Naive B cell (primary cell): ENCODE results near the gene AP2A1. TPM values are rescaled to one million over a fixed set of nuclear protein-coding genes. Genes with fewer than 3 reads are reported as not detected.
A peak's percentile ranks its signal among the peaks of the same experiment; 100 is the strongest.

ENCODE experiments used
- ATAC-seq, 2 donors: fragments of 150-1000 bp; cut with Tn5 transposase; 2 replicates each; pipeline ENCODE4 v1.10.0; 2021; ENCODE audit warnings: low read depth in 2 of 2, mild to moderate bottlenecking in 2 of 2, moderate library complexity in 2 of 2
- DNase-seq: peaks from one replicate; pipeline ENCODE4 v3.0.0; 2022
- H3K27ac Mint-ChIP-seq, 6 donors: one replicate each; pipeline ENCODE4 v1.8.0; 2020 to 2022; ENCODE audit warnings: mild to moderate bottlenecking in 6 of 6, mixed read lengths in 6 of 6, moderate library complexity in 5 of 6, inconsistent platforms in 2 of 6
- H3K27me3 Mint-ChIP-seq, 3 donors: one replicate each; pipeline ENCODE4 v1.8.0; 2021 to 2022; ENCODE audit warnings: mixed read lengths in 3 of 3, mild to moderate bottlenecking in 1 of 3
- H3K36me3 Mint-ChIP-seq, 2 donors: one replicate each; pipeline ENCODE4 v1.8.0; 2020 to 2022; ENCODE audit warnings: mixed read lengths in 2 of 2, inconsistent platforms in 1 of 2, mild to moderate bottlenecking in 1 of 2
- H3K4me1 Mint-ChIP-seq, 3 donors: one replicate each; pipeline ENCODE4 v1.8.0; 2020 to 2022; ENCODE audit warnings: mixed read lengths in 3 of 3, inconsistent platforms in 1 of 3, mild to moderate bottlenecking in 1 of 3, moderate library complexity in 1 of 3
- H3K4me3 Mint-ChIP-seq, 8 donors: one replicate each; pipeline ENCODE4 v1.8.0; 2020 to 2022; ENCODE audit warnings: mild to moderate bottlenecking in 8 of 8, mixed read lengths in 8 of 8, moderate library complexity in 8 of 8, inconsistent platforms in 2 of 8
- H3K9me3 Mint-ChIP-seq, 7 donors: one replicate each; pipeline ENCODE4 v1.8.0; 2020 to 2022; ENCODE audit warnings: mixed read lengths in 7 of 7, mild to moderate bottlenecking in 5 of 7, inconsistent platforms in 2 of 7, moderate library complexity in 1 of 7
- polyA plus RNA-seq, 6 donors: library from polyadenylated mRNA; unstranded; fragments of 300-500 nt; fragmentation: Illumina TruSeq; gene quantifications; one replicate each; pipeline ENCODE4 v1.2.3, GENCODE V29; 2021; ENCODE audit warnings: low read depth in 6 of 6

The AP2A1 gene
- polyA plus RNA-seq, 6 donors from 2014 or later: 3.9 to 8.0 (median 5.0) TPM

DNA sequence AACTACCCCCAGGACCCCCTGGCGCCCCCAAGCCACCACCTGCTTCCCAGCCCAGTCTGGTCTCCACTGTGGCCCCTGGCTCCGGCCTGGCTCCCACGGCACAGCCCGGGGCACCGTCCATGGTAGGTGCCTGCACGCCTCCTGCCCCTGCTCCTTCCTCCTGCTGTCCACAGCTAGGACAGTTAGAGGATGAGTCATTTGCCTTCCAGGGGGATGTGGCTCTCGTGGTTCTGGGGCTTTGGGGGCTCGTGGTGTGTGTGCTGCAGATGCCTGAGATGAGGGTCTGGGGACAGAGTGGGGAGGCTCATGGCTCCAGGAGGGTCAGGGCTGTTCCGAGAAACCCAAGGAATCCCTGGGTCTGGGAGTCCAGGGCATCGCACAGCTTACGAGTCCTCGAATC lies 64.0 kb downstream of the AP2A1 start:
- Mint-ChIP-seq H3K27me3 (no peaks in the 10 kb centered on the region), H3K36me3 (peaks cover 0 to 15% of the 10 kb centered on the region in 2 donors), H3K9me3 (no peaks in the 10 kb centered on the region), H3K27ac (no peak overlapping the region), H3K4me3 (no peak overlapping the region), H3K4me1 (peaks cover 13 to 21% (median 18%) of the 10 kb centered on the region in 3 donors)
- DNase-seq (no peak), ATAC-seq (no peak)

DNA sequence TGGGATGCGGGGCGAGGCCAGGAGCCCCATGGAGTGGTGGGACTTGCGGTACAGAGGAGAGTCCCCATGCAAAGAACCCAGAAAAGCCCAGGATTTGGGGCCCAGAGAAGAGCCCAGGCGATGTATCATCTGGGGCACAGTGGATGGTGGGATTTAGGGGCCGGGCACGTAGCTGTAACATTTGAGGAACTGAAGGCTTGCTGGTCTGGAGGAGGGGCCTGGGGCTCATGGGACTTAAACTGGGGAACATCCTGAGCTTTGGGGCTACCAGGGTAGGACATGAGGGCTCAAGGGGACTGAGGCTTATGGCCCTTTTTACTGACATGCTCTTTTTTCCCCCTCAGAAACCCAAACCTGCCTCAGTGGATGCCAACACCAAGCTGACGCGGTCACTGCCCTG lies 64.8 kb downstream of the AP2A1 start:
- H3K4me1 Mint-ChIP-seq: peaks cover 11 to 16% (median 15%) of the 10 kb centered on the region in 3 donors
- no peaks in the 10 kb centered on the region for H3K27me3 Mint-ChIP-seq
- no peak overlapping the region for H3K4me3 Mint-ChIP-seq
- peak overlapping the region in 1 of 6 donors; percentile 32 for H3K27ac Mint-ChIP-seq
- DNase-seq (no peak), ATAC-seq (no peak)
- no peaks in the 10 kb centered on the region for H3K9me3 Mint-ChIP-seq
- peaks cover 0 to 15% of the 10 kb centered on the region in 2 donors for H3K36me3 Mint-ChIP-seq

DNA sequence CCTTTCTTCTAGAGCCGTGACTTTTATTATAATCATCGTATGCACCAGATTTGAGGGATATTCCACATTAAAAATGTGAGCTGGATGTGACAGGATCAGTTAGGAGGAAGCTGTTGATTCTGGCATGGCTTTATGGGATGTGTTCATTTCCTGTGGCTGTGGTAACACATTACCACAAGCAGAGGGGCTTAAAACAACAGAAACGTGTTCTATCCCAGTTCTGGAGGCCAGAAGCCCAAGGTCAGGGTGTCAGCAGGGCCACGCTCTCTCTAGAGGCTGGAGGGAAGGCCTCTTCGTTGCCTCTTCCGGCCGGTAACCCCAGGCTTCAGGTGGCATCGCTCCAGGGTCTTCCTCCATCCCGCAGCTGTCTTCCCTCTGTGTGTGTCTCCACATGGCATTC lies 65.8 kb downstream of the AP2A1 start:
- H3K4me1 Mint-ChIP-seq: peaks cover 6 to 12% (median 8%) of the 10 kb centered on the region in 3 donors
- DNase-seq (no peak), ATAC-seq (no peak)
- H3K4me3 Mint-ChIP-seq: no peak overlapping the region
- H3K36me3 Mint-ChIP-seq: peaks cover 4 to 23% of the 10 kb centered on the region in 2 donors
- no peaks in the 10 kb centered on the region for H3K9me3 Mint-ChIP-seq
- H3K27ac Mint-ChIP-seq: peak overlapping the region in 2 of 6 donors; percentile 47 to 84
- H3K27me3 Mint-ChIP-seq: no peaks in the 10 kb centered on the region

DNA sequence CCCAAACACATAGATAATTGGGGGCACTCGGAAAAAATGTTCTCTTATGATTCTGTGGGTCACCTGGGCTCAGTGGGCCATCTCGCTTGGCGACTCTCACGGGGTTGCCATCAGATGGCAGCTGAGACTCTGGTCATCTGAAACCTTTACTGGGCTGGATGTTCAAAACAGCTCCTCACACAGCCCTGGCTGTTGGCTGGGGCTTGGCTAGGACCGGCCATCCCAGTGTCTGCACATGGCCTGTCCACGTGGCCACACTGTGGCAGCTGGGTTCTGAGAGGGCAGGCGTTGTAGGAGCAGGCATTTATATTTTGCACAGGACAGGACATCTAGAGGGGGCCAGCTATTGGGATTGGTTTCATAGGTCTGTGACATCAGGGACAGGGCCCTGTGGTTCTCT lies 66.8 kb downstream of the AP2A1 start:
- peak overlapping the region in 1 of 8 donors; percentile 56 for H3K4me3 Mint-ChIP-seq
- peaks cover 12 to 33% of the 10 kb centered on the region in 2 donors for H3K36me3 Mint-ChIP-seq
- no peak for ATAC-seq
- no peak for DNase-seq
- peaks cover 6 to 15% (median 9%) of the 10 kb centered on the region in 3 donors for H3K4me1 Mint-ChIP-seq
- no peaks in the 10 kb centered on the region for H3K9me3 Mint-ChIP-seq
- H3K27me3 Mint-ChIP-seq: no peaks in the 10 kb centered on the region
- H3K27ac Mint-ChIP-seq: no peak overlapping the region

DNA sequence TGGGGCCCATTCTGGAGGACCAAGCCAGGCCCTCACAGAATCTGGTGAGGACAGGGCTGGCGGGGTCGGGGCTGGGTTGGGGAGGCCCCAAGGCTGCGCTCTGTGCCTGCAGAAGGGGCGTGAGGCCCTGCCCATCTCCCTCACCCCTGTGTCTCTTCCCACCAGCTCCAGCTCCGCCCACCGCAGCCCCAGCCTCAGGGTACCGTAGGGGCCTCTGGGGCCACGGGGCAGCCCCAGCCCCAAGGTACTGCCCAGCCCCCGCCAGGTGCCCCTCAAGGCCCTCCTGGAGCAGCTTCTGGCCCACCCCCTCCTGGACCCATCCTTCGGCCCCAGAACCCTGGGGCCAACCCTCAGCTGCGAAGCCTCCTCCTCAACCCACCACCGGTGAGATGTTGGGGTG lies 68.8 kb downstream of the AP2A1 start:
- H3K36me3 Mint-ChIP-seq: peaks cover 18 to 39% of the 10 kb centered on the region in 2 donors
- no peak for DNase-seq
- no peaks in the 10 kb centered on the region for H3K9me3 Mint-ChIP-seq
- no peaks in the 10 kb centered on the region for H3K27me3 Mint-ChIP-seq
- no peak overlapping the region for H3K4me3 Mint-ChIP-seq
- peaks cover 6 to 15% (median 13%) of the 10 kb centered on the region in 3 donors for H3K4me1 Mint-ChIP-seq
- H3K27ac Mint-ChIP-seq: no peak overlapping the region
- ATAC-seq: no peak

DNA sequence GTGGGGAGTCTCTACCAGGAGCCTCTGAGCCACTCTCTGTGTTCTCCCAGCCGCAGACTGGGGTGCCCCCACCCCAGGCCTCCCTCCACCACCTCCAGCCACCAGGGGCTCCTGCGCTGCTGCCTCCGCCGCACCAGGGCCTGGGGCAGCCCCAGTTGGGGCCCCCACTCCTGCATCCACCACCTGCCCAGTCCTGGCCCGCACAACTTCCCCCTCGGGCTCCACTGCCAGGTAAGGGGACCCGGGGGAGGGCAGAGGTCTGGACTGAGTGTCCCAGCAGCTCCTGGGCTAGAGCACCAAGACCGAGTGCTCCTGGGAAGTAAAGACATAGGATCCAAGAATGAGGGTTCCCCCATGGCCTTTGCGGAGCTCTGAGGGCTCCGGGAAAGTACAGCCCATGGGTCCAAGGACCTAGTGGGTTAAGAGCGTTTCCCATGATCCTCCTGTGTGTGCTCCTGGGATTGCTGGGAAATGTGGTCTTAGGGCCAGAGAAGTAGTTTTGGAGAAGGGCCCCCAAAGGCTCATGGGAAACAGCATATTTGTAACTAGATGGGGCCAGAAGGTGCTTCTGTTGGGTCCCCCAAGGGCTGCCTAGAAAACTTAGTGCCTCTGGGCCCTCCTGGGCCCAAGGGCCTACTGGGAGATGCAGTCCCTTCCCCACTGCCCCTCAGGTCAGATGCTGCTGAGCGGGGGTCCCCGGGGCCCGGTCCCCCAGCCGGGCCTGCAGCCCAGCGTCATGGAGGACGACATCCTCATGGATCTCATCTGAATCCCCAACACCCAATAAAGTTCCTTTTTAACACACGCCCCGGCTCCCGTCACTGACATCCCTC lies 69.6 kb downstream of the AP2A1 start:
- H3K27ac Mint-ChIP-seq: peak overlapping the region in 3 of 6 donors; percentile 54 to 77 (median 75)
- no peak for ATAC-seq

DNA sequence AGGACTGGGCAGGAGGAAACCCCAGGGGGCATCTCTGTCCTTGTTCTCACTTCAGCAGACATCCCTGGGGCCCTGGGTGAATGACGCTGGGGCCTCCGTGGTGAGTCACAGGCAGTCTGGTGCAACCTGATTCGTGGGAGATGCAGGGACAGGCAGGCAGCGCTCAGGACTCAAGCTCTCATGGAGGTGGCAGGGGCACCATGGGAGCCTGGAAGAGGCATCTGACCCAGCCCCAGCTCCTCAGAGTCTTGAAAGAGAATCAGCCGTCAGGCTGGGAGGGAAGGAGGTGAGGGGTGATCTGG lies 70.2 kb downstream of the AP2A1 start:
- H3K4me1 Mint-ChIP-seq: peaks cover 6 to 19% (median 18%) of the 10 kb centered on the region in 3 donors
- H3K27me3 Mint-ChIP-seq: no peaks in the 10 kb centered on the region
- H3K36me3 Mint-ChIP-seq: peaks cover 18 to 39% of the 10 kb centered on the region in 2 donors
- no peak for ATAC-seq
- DNase-seq: no peak
- peak overlapping the region in 3 of 6 donors; percentile 75 to 96 (median 77) for H3K27ac Mint-ChIP-seq
- H3K4me3 Mint-ChIP-seq: no peak overlapping the region
- H3K9me3 Mint-ChIP-seq: no peaks in the 10 kb centered on the region

More for the DNA sequence above, 69.6 kb downstream of the AP2A1 start:
- no peaks in the 10 kb centered on the region for H3K27me3 Mint-ChIP-seq
- H3K4me3 Mint-ChIP-seq: no peak overlapping the region
- DNase-seq: no peak
- H3K9me3 Mint-ChIP-seq: no peaks in the 10 kb centered on the region
- H3K36me3 Mint-ChIP-seq: peaks cover 18 to 39% of the 10 kb centered on the region in 2 donors
- peaks cover 6 to 18% (median 16%) of the 10 kb centered on the region in 3 donors for H3K4me1 Mint-ChIP-seq

DNA sequence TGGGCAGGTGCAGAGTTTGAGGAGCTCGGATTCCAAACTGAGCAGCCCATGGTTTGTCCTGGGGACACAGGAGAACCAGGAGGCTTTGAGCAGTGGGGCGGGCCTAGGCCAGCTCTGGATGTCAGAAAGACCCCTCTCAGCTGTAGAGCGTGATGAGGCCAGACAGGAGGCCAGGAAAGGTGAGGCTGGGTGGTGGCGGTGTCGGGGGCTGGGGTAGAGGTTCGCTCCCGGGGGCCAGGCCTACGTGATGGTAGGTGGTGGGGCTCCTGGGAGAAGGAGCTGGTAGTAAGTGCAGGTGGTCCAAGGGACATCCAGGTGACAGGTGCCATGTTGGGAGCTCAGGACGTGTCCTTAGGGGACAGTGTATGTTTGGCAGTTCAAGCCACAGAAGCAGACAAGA lies 70.6 kb downstream of the AP2A1 start:
- Mint-ChIP-seq H3K27ac (peak overlapping the region in 3 of 6 donors; percentile 77 to 96 (median 80)), H3K36me3 (peaks cover 18 to 34% of the 10 kb centered on the region in 2 donors), H3K4me3 (no peak overlapping the region), H3K4me1 (peaks cover 7 to 24% (median 18%) of the 10 kb centered on the region in 3 donors), H3K27me3 (no peaks in the 10 kb centered on the region), H3K9me3 (no peaks in the 10 kb centered on the region)
- ATAC-seq (no peak), DNase-seq (no peak)

DNA sequence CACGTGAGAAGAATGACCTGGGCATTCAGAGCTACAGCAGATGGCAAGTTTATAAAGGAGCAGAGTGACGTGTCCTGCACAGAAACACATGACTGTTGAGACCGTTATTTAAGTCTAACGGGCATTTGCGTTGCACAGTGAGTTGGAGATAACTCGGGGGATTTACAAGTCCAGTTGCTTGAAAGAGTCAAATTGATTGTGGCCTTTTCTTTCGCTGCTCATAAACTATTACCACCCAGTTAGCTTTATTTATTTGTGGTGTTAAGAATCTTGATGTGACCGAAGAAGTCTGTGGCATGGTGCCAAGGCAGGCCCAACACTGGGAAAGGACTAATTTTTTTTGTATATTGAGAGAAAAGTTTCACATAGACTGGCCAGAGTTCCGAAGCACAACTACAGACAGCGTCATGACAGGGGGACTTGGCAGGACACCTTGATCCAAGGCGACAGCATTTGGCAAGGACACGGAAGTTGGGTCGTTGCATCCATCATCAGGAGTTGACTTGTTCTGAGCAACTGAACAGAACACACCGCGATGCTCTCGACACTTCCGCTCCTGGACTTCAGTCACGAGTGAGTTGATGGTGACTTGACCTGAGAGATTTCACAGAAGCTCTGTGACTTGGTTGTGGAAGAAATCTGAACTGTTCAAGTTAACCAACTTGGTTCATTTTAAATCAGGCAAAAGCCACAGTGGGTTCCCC lies 72.2 kb downstream of the AP2A1 start:
- peaks cover 18 to 32% of the 10 kb centered on the region in 2 donors for H3K36me3 Mint-ChIP-seq
- ATAC-seq: no peak

DNA sequence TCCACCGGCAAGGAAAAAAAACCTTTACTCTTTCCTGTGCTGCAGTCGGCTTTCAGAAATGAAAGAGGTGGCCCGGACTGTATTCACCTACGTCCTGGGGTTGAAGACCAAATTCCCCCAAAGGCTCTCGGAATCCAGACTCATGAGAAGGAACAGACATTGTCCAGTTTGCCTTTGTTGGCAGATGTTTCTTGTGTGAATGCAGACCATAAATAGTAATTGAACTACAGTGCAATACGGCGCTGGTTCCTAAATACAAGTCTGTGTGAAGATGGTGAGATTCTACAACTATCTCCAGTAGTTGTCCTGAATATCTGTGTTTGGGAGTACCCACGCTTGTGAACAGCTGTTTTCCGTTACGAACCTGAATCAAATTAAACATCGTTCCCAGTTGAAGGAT lies 72.9 kb downstream of the AP2A1 start:
- H3K27me3 Mint-ChIP-seq: no peaks in the 10 kb centered on the region
- peaks cover 18 to 27% of the 10 kb centered on the region in 2 donors for H3K36me3 Mint-ChIP-seq
- no peak overlapping the region for H3K27ac Mint-ChIP-seq

More for the DNA sequence above, 72.2 kb downstream of the AP2A1 start:
- Mint-ChIP-seq H3K4me1 (peaks cover 21 to 35% (median 23%) of the 10 kb centered on the region in 3 donors), H3K9me3 (no peaks in the 10 kb centered on the region), H3K27ac (peak overlapping the region in 3 of 6 donors; percentile 28 to 62 (median 42)), H3K4me3 (no peak overlapping the region), H3K27me3 (no peaks in the 10 kb centered on the region)
- no peak for DNase-seq

DNA sequence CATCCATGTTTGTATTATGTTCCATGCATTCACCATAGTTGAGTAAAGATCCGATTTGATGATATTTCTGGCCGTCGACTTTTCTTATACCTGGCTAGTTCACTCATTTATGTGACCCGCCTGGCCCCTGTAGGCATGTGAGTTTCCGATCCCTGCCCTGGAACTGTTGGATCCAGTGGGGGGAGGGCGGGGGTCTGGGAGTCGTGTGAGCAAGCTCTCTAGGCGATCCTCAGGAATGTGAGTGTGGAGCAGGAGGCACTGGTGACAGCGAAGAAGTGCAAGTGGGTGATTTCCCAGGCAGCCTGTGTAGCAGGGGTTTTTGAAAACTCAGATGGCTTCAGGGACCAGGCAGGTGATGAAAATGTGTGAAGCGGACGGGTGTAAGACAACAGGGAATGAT lies 73.5 kb downstream of the AP2A1 start:
- ATAC-seq (no peak), DNase-seq (no peak)
- no peaks in the 10 kb centered on the region for H3K9me3 Mint-ChIP-seq
- no peaks in the 10 kb centered on the region for H3K27me3 Mint-ChIP-seq
- peak overlapping the region in 4 of 6 donors; percentile 72 to 94 (median 74) for H3K27ac Mint-ChIP-seq
- no peak overlapping the region for H3K4me3 Mint-ChIP-seq
- peaks cover 25 to 48% (median 34%) of the 10 kb centered on the region in 3 donors for H3K4me1 Mint-ChIP-seq
- H3K36me3 Mint-ChIP-seq: peaks cover 18 to 24% of the 10 kb centered on the region in 2 donors

More for the DNA sequence above, 72.9 kb downstream of the AP2A1 start:
- Mint-ChIP-seq H3K4me1 (peaks cover 22 to 42% (median 28%) of the 10 kb centered on the region in 3 donors), H3K4me3 (no peak overlapping the region), H3K9me3 (no peaks in the 10 kb centered on the region)
- DNase-seq (no peak), ATAC-seq (no peak)

DNA sequence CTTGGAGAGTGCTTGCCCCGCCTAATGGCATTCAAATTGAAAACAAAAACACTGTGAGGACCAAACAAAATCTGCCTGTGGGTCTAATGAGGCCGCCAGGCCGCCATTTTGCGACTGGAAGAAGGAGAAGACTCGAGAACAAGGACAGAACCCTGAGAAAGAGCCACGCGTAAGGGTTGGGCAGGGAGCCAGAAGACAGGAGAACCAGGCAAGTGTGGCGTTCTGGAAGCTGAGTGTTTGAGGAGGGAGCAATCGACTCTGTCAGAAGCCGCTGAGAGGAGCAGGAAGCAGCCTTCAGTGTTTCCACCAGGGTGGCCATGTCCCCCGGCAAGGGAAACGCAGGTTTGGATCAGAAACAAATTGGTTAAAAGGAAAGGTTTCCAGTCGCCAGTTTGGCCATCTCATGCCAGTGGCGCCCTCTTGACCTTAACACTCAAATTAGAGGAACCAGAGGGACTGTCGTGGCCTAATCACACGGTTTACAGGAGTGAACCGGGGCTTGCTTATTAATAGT lies 74.0 kb downstream of the AP2A1 start:
- Mint-ChIP-seq H3K27me3 (no peaks in the 10 kb centered on the region), H3K27ac (peak overlapping the region in 5 of 6 donors; percentile 16 to 94 (median 75)), H3K9me3 (no peaks in the 10 kb centered on the region), H3K36me3 (peaks cover 18 to 24% of the 10 kb centered on the region in 2 donors), H3K4me3 (peak overlapping the region in 1 of 8 donors; percentile 36), H3K4me1 (peaks cover 25 to 53% (median 37%) of the 10 kb centered on the region in 3 donors)
- ATAC-seq (no peak), DNase-seq (no peak)

DNA sequence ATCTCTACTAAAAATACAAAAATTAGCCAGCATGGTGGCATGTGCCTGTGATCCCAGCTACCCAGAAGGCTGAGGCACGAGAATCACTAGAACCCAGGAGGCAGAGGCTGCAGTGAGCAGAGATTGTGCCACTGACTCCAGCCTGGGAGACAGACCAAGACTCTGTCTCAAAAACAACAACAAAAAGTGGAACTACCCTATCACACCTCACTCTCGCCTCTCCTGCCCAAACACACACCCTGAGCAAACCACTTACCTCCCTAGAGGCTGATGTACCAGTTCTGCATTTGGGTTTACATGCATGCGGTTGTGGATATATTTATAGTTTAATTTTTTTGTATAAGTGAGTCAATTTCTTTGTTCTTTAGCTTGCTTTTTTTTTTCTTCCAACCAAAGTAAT lies 76.5 kb downstream of the AP2A1 start:
- peak overlapping the region; percentile 53 to 94 (median 86) for H3K27ac Mint-ChIP-seq

More for the DNA sequence above, 76.5 kb downstream of the AP2A1 start:
- H3K4me1 Mint-ChIP-seq: peaks cover 20 to 53% (median 50%) of the 10 kb centered on the region in 3 donors
- peak overlapping the region; percentile 46 to 87 (median 74) for H3K4me3 Mint-ChIP-seq
- peaks cover 9% of the 10 kb centered on the region in 2 donors for H3K36me3 Mint-ChIP-seq
- H3K27me3 Mint-ChIP-seq: no peaks in the 10 kb centered on the region
- no peaks in the 10 kb centered on the region for H3K9me3 Mint-ChIP-seq
- ATAC-seq (peak; percentile 100), DNase-seq (peak; percentile 76)
